Kidney epithelial cell (primary cell): ENCODE measurements around the gene CFAP92. TPM values are rescaled to one million over a fixed set of nuclear protein-coding genes. Genes with fewer than 3 reads are reported as not detected.

ENCODE experiments used
- DNase-seq: peaks from one replicate; pipeline ENCODE4 v3.0.0-alpha.2; 2010; ENCODE audit warnings: low read depth
- H3K27me3 ChIP-seq: 2 replicates; pipeline ENCODE4 v1.6.0; 2011; ENCODE audit warnings: low read length; ENCODE audit not compliant: control insufficient read depth, insufficient read depth
- H3K36me3 ChIP-seq: 2 replicates; pipeline ENCODE4 v1.5.1; 2011; ENCODE audit warnings: low read length; ENCODE audit not compliant: control insufficient read depth, insufficient read depth
- H3K4me3 ChIP-seq: 2 replicates; pipeline ENCODE4 v1.5.1; 2011; ENCODE audit warnings: low read depth, mild to moderate bottlenecking, control low read depth, low read length
- CTCF ChIP-seq: IDR thresholded peaks from 2 replicates; pipeline ENCODE4 v1.5.1; 2011; ENCODE audit warnings: mild to moderate bottlenecking, moderate library complexity, low read length, control low read depth, inconsistent platforms; ENCODE audit not compliant: insufficient read depth, poor library complexity, severe bottlenecking
- total RNA-seq: library from RNA; depleted of rRNA; stranded (reverse); fragments of >200 nt; gene quantifications from 2 replicates; pipeline ENCODE4 v1.2.3, GENCODE V29; 2015

CFAP92 gene
- total RNA-seq, 1 donor from 2014 or later: 0.50 TPM

- Histone ChIP-seq H3K4me3 (no peak overlapping the region), H3K36me3 (no peaks in the 10 kb centered on the region), H3K27me3 (peaks cover 16% of the 10 kb centered on the region)
- TF ChIP-seq CTCF: no peak
- no peak for DNase-seq
Measured at GRCh38 chr3:129014793-129015345, 21.0 kb upstream of the CFAP92 start.

DNA sequence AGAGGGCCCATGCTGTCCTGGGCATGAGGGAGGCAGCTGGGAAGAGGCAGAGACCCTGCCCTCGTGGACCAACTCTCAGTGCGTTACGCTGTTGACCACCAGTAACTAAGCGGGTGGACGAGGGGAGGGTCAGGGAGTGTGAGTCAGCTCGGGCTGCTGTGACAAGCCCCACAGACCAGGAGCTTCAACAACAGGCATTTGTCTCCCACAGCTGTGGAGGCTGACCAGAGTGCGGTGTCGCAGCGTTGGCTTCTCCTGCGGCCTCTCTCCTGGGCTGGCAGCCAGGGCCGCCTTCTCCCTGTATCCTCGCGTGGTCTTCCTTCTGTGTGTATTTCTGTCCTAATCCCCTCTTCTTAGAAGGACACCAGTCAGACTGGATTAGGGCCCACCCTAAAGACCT is 20.3 kb upstream of the CFAP92 start:
- Histone ChIP-seq H3K4me3 (no peak overlapping the region), H3K36me3 (no peaks in the 10 kb centered on the region), H3K27me3 (peaks cover 19% of the 10 kb centered on the region)
- TF ChIP-seq CTCF: no peak
- DNase-seq: no peak

GRCh38 chr3:129013491-129013891 is 19.6 kb upstream of the CFAP92 start:
- H3K36me3 ChIP-seq: no peaks in the 10 kb centered on the region
- no peak for TF ChIP-seq CTCF
- H3K4me3 ChIP-seq: no peak overlapping the region
- DNase-seq: no peak
- H3K27me3 ChIP-seq: peaks cover 16% of the 10 kb centered on the region

DNA sequence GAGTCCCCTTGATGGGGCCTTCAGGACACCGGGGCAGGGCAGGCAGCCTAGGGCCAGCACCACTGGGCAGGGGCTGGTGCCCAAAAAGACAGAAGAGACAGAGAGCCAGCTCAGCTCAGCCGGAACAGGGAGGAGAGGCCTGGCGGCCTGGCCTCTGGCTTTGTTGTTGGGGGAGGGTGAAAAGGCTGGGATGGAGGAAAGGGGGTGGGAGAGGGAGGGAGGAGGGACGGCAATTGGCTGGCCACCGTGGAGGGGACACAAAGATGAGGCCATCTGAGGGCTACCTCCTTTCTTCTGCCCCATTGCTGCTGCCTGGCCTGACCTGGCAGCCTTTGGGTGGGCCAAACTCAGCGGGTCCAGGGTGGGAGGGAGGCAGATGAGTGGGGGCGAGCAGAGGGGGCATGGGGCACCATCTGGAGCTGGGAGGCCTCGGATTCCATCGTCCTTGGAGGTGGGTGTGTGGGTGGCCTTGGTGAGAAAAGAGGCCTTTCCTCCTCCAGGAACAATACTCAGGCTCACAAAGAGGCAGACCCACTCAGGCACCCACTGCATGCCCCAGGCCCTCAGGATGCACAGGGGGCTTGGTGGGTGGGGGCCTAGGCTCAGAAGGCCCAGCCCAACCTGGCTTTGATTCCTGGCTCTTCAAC is 16.6 kb upstream of the CFAP92 start:
- no peak for TF ChIP-seq CTCF
- H3K27me3 ChIP-seq: peaks cover 34% of the 10 kb centered on the region
- H3K4me3 ChIP-seq: no peak overlapping the region
- no peak for DNase-seq
- no peaks in the 10 kb centered on the region for H3K36me3 ChIP-seq

DNA sequence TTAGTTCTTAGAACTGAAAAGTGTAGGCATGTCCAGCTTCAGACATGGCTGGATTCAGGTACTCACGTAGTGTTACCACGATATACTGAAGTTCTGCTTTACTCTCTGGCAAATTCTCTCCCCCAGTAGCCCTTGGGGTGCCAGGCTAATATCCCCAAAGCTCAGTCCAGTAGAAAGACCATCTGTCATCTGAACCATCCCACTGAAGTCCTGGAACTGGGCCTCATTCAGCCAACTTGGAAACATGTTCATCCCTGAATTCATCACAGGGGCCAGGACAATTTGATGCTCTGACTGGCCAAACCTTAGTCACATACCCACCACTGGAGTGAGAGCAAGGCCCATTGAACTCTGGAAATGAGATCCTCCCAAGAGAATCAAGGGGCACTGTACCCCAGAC is 15.4 kb upstream of the CFAP92 start:
- Histone ChIP-seq H3K4me3 (no peak overlapping the region), H3K36me3 (no peaks in the 10 kb centered on the region), H3K27me3 (peaks cover 41% of the 10 kb centered on the region)
- TF ChIP-seq CTCF: no peak
- DNase-seq: no peak

GRCh38 chr3:129007792-129008191 is 13.9 kb upstream of the CFAP92 start:
- H3K4me3 ChIP-seq: no peak overlapping the region
- DNase-seq: no peak
- H3K36me3 ChIP-seq: no peaks in the 10 kb centered on the region
- TF ChIP-seq CTCF: no peak
- peaks cover 52% of the 10 kb centered on the region for H3K27me3 ChIP-seq
